Pulmonary artery endothelial cell (primary cell): ENCODE data around the gene GPR179. TPM values are rescaled to one million over a fixed set of nuclear protein-coding genes. Genes with fewer than 3 reads are reported as not detected.
A peak's percentile ranks its signal among the peaks of the same experiment; 100 is the strongest.
"Not testable (repeated sequence)": the region's sequence is repeated elsewhere in the genome, so short reads cannot be mapped to it uniquely, and the experiment has no call there.

ENCODE experiments used
- DNase-seq: peaks from one replicate; pipeline ENCODE4 v3.0.0-alpha.2; 2011; ENCODE audit warnings: low read depth, low spot score
- total RNA-seq: library from RNA; depleted of rRNA; stranded (reverse); fragments of >200 nt; gene quantifications from 2 replicates; pipeline ENCODE4 v1.2.3, GENCODE V29; 2014

The GPR179 gene
- total RNA-seq, 1 donor from 2014 or later: not detected

GRCh38 chr17:38324772-38325171, 19.0 kb downstream of the GPR179 start:
- no peak for DNase-seq

- DNase-seq: no peak
Observed at GRCh38 chr17:38324141-38324697, 19.5 kb downstream of the GPR179 start.

DNA sequence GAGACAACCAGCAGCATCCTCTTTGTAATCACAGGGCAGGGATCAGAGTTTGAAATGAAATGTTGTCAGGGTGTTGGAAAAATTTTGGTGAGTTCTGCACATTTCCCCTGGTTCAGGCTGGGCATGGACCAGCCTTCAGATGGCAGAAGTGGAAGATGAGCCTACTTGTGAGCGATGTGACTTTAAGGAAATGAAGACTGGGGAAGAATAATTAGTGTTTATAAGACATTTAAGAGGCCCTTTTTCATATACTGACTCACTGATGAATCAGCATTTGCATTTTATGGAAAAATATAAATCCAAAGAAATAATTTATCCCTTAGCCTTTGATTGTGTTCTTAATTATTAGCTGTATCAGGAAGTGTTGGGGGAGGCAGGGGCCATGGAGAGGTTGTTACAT, 20.9 kb downstream of the GPR179 start:
- no peak for DNase-seq

DNA sequence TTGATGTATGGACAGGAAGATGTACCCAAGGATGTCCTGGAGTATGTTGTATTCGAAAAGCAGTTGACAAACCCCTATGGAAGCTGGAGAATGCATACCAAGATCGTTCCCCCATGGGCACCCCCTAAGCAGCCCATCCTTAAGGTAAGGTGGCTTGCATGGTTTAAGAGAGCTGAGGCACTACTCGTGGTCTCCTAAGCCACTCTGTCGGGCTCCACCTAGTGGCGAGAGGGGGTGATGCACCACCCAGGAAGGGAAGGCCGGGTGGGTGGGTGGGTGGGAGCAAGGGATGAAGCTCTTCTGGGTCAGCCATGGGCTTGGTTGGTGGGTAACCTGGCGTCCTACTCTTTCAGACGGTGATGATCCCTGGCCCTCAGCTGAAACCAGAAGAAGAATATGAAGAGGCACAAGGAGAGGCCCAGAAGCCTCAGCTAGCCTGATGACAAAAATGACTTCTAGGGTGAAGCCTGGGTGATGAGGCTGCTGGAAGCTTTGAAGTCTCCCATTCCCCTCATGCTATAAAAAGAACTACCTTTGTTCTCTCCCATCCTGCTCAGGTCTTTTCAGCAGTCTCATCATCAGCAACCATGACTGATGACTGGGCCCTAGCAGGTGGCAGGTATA, 21.5 kb downstream of the GPR179 start:
- no peak for DNase-seq

- DNase-seq: no peak
Observed at GRCh38 chr17:38320482-38320881, 23.3 kb downstream of the GPR179 start.

DNA sequence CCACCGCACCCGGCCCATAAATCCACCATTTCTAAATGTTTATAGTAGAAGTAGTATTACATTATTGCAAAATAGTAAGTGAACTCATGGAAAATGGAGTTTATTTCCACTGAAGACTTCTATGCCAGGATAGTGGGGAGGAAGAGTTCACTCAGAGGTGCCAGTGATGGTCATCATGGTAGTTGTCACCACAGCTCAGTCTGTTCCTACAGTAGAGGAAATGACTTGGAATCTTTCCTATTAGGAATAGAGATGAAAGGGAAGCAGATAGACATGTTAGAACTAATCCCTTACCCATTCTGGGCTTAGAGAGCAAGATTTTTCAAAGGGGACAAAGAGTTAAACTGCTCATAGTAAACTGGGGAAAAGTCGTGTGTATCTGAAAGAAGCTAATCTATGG, 26.7 kb downstream of the GPR179 start:
- no peak for DNase-seq

GRCh38 chr17:38315497-38315896, 28.3 kb downstream of the GPR179 start:
- no peak for DNase-seq

DNA sequence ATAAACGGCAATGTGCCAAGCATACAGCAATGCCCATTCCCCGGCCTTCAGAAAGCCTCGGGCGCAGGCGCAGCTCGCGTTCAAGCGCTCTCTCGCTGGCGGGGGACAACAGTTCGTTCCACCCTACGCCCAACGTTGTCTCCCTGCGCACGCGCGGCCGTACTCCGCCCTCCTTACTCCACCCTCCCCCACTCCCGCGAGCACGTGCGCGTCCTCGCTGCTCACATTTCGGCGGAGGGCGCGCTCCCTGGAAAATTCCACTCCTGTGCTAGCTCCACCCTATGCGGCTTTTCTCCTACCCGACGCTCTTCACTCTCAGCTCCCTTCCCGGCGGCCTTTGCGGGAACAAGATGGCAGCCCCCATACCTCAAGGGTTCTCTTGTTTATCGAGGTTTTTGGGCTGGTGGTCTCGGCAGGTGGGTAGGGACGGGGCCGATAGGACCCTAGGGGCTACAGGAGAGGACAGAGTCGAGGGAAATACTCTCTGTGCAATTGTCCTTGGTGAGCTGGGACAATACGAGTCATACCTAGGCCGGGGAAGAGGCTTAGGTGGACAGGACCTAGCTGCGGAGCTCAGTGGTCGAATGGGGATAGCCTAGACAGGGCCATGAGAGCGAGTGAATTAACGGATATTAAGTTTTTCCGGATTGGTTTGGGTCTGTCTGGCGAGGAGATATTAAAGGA, 46.8 kb downstream of the GPR179 start, which contains the start of gene MRPL45:
MRPL45 (plus strand) TSS at position 335 of the 684 bp plus-strand sequence; CDS start at position 351, 16 bp downstream.
- peak; percentile 84 for DNase-seq

- DNase-seq: not testable (repeated sequence)
Observed at GRCh38 chr17:38295602-38296365, 48.0 kb downstream of the GPR179 start.

- DNase-seq: not testable (repeated sequence)
Observed at GRCh38 chr17:38289760-38290159, 54.0 kb downstream of the GPR179 start.

DNA sequence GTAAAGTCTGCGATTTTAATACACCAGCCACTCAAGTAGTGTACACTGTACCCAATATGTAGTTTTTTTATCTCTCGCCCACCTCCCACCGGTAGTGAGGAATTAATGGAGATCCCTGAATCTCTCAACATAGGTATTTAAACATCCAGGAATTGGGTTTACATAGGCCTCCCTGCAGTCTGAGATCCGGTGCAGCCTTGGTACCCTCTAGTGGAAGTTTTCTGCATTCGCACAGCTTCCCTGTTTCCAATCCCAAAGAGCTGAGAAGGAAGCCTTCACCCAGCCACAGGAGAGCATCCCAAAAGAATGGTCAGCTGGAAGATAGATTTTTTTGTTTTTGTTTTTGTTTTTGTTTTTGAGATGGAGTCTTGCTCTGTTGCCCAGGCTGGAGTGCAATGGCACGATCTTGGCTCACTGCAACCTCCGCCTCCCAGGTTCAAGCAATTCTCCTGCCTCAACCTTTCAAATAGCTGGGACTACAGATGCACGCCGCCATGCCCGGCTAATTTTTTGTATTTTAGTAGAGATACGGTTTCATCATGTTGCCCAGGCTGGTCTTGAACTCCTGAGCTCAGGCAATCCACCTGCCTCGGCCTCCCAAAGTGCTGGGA, 55.4 kb downstream of the GPR179 start:
- DNase-seq: not testable (repeated sequence)

- DNase-seq: not testable (repeated sequence)
Observed at GRCh38 chr17:38286501-38287091, 57.2 kb downstream of the GPR179 start.

DNA sequence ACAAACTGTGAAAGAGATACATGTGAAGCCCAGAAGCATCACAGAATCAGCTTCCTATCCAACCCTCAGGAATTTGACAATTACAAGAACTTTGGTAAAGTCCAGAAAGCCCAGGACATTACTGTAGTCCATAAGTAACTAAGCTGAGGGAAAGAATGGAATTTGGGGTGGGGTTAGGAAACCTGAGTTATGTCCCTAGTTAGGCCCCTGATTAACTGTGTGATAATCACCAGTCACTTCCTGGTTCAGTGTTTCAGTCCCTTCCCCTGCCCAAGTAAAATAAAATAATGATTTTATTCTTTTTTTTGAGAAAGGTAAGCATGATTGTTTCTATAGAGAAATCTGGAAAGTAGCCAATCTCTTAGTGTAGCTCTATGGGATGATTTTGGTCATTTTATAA, 57.8 kb downstream of the GPR179 start:
- not testable (repeated sequence) for DNase-seq

Other genes starting within 250 kb of the GPR179 start
- gene TBC1D3E, start 216.0 kb downstream of the GPR179 start, total RNA-seq: not detected in 2 replicates
- not detected in 2 replicates for gene TBC1D3, start 151.4 kb downstream of the GPR179 start, total RNA-seq
- gene MRPL45, start 46.8 kb downstream of the GPR179 start, total RNA-seq: 40.2 and 42.1 TPM in 2 replicates
- gene SOCS7, start 7.9 kb upstream of the GPR179 start, total RNA-seq: 8.2 and 10.0 TPM in 2 replicates
- 44.8 and 45.1 TPM in 2 replicates for gene ARHGAP23, start 84.5 kb upstream of the GPR179 start, total RNA-seq